Esophagus (tissue), 2 donors: ENCODE data around the gene YPEL2. TPM values are rescaled to one million over a fixed set of nuclear protein-coding genes. Genes with fewer than 3 reads are reported as not detected.

Experiments
- H3K27ac ChIP-seq, 2 donors: one replicate each; pipeline ENCODE4 v1.5.1; 2013; ENCODE audit warnings: low read depth in 2 of 2, mild to moderate bottlenecking in 2 of 2, inconsistent platforms in 1 of 2, low read length in 1 of 2, moderate library complexity in 1 of 2
- H3K27me3 ChIP-seq, 2 donors: one replicate each; pipeline ENCODE4 v1.6.1; 2013; ENCODE audit warnings: low read length in 2 of 2, control low read depth in 1 of 2, mild to moderate bottlenecking in 1 of 2; ENCODE audit not compliant: insufficient read depth in 2 of 2, control insufficient read depth in 1 of 2
- H3K36me3 ChIP-seq, 2 donors: one replicate each; pipeline ENCODE4 v1.6.1; 2013; ENCODE audit warnings: low read length in 1 of 2; ENCODE audit not compliant: control insufficient read depth in 2 of 2, insufficient read depth in 2 of 2
- H3K4me1 ChIP-seq, 2 donors: one replicate each; pipeline ENCODE4 v1.6.1; 2013; ENCODE audit warnings: low read length in 1 of 2; ENCODE audit not compliant: control insufficient read depth in 2 of 2, insufficient read depth in 2 of 2
- H3K4me3 ChIP-seq, 2 donors: one replicate each; pipeline ENCODE4 v1.5.1; 2013; ENCODE audit warnings: low read length in 2 of 2, mild to moderate bottlenecking in 2 of 2, low read depth in 1 of 2, moderate library complexity in 1 of 2
- H3K9me3 ChIP-seq, 2 donors: one replicate each; pipeline ENCODE4 v1.6.1; 2013; ENCODE audit warnings: mild to moderate bottlenecking in 2 of 2, low read depth in 1 of 2, low read length in 1 of 2, moderate library complexity in 1 of 2; ENCODE audit not compliant: control insufficient read depth in 2 of 2, insufficient read depth in 1 of 2
- WGBS, 2 donors: extraction: QIAGEN DNeasy Blood & Tissue Kit; methylation state at CpG; one replicate each; pipeline ENCODE4 v1.1.7; 2013; 5-methylcytosine and 5-hydroxymethylcytosine counted together
- polyA plus RNA-seq, 2 donors: library from polyadenylated mRNA; stranded (reverse); fragments of 200-250 nt; gene quantifications; one replicate each; pipeline ENCODE4 v1.2.3, GENCODE V29; 2013
- donor health status: healthy with polysubstance abuse.
- donor health status: Bipolar disorder and iron deficiency.

YPEL2 gene
- polyA plus RNA-seq, 2 donors: 3.2 to 4.5 TPM

DNA sequence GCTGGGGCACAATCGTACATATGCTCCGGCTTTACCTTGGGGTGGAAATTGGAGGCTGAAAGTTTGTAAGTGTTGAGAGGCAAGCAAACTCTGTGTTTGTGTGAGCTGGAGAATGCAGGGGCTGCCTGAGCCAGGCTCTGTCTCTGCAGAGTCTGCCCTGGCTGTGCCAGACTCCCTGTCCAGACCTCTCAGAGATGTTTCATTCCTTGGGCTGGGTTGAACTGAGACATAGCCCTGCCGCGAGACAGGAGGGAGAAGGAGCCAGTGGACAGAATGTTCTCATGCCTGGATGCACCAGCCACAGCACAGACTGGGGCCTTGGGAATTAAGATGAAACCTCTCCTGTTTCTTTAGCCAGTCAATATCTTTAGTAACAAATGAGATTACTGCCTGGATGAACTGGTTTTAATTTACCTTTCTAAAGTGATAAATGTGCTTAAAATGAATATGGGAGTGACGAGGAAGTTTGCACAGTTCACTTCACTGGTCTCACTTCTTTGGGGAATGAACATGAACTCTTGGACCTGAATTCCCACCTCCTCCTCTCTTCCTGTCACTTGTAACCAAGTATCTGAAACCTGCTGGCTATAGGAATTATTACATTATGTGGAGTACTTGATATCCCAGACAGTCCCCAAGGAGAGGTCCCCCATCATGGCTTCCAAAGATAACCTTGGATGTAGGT lies 40.1 kb downstream of the YPEL2 start:
- Histone ChIP-seq H3K4me3 (no peak overlapping the region), H3K27me3 (no peaks in the 10 kb centered on the region), H3K27ac (peak overlapping the region; percentile 82 to 86), H3K4me1 (peaks cover 2 to 17% of the 10 kb centered on the region in 2 donors), H3K36me3 (no peaks in the 10 kb centered on the region), H3K9me3 (no peaks in the 10 kb centered on the region)
- WGBS, 2 donors: 48 to 51% methylated on average over 5 of the region's 5 CpGs

DNA sequence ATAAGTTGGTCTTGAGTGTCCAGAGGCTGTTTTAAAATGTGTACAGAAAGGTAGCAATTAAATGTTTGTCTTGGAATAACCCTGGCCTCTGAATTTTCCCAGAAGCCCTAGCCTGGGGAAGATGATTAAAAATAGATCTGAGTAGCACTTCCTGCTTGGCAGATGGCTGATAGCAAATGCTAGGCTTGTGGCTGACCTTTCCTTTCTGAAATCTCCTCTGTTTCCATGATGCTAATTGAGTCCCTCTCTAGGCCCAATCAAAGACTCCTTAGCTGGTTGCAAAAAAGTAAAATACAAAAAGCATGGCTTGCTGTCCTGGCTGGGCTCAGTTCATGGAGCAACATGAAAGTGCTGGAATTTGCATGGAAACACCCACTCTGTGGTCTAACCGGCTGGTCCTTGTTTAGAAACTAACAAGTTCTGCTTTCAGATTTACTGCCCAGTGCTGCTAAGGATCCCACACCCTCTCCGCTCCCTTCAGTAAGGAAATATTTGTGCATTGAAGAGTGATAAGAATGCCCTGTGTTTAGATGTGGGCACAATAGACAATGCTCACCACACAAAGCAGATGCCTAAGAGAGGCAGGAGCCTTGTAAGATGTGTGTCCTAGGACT lies 40.8 kb downstream of the YPEL2 start:
- Histone ChIP-seq H3K9me3 (no peaks in the 10 kb centered on the region), H3K4me1 (peaks cover 2 to 17% of the 10 kb centered on the region in 2 donors), H3K36me3 (no peaks in the 10 kb centered on the region), H3K27me3 (no peaks in the 10 kb centered on the region), H3K27ac (peak overlapping the region; percentile 82 to 86), H3K4me3 (no peak overlapping the region)
- WGBS, 2 donors: 27 to 30% methylated on average over 2 of the region's 2 CpGs

DNA sequence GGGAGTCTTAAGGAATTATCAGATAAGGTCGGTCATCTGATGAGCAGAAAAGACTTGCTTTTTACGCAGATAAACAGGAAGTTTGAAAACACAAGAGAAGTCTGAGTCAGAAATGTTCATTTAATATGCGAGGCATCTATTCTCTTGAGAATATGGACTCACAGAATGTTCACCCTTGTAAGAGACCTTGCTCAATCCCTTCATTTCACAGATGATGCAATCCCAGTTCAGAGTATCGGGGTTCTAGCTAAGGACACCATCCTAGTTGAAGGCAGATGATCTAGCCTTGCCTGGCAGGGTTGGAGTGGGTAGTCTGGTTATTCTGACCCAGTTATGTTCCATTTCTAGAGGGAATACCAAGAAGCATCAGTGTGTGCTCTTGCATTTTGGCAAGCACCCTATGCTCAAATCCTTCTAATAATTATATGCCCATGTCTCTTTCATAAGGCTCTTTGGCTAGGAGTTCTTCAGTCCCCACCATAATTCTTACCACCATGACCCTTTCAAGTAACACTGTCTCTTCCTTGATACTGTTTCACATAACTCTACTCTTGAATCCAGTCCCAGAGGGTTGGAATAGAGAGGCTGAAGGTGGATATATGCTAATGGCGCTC lies 42.5 kb downstream of the YPEL2 start:
- peaks cover 4 to 21% of the 10 kb centered on the region in 2 donors for H3K4me1 ChIP-seq
- WGBS, 2 donors: 63 to 66% methylated on average over 5 of the region's 5 CpGs

DNA sequence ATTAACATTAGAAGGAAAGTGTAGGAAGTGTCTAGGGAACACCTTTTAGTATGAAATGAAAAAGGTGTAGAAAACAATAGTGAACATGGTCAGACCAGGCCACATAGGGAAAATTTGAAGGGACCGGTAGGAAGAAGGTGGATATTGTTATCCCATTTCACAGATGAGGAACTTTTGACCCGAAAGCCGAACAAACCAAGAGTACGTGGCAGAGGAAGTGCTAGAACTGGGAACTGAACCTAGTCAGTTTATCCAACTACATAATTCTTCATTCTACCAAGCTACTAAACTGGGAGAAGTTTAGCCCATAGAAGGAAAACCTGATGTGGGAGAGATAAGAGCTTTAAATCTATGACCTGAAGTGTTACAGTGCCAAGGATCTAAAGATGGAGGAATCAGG lies 43.2 kb downstream of the YPEL2 start:
- WGBS, 2 donors: 87 to 93% methylated on average over 4 of the region's 4 CpGs
- Histone ChIP-seq H3K9me3 (no peaks in the 10 kb centered on the region), H3K4me1 (peaks cover 4 to 21% of the 10 kb centered on the region in 2 donors), H3K27ac (peak overlapping the region in 1 of 2 donors; percentile 68), H3K36me3 (no peaks in the 10 kb centered on the region), H3K4me3 (no peak overlapping the region), H3K27me3 (no peaks in the 10 kb centered on the region)

More for the DNA sequence above, 42.5 kb downstream of the YPEL2 start:
- H3K9me3 ChIP-seq: no peaks in the 10 kb centered on the region
- H3K27me3 ChIP-seq: no peaks in the 10 kb centered on the region
- no peaks in the 10 kb centered on the region for H3K36me3 ChIP-seq
- peak overlapping the region; percentile 59 to 86 for H3K27ac ChIP-seq
- H3K4me3 ChIP-seq: no peak overlapping the region

DNA sequence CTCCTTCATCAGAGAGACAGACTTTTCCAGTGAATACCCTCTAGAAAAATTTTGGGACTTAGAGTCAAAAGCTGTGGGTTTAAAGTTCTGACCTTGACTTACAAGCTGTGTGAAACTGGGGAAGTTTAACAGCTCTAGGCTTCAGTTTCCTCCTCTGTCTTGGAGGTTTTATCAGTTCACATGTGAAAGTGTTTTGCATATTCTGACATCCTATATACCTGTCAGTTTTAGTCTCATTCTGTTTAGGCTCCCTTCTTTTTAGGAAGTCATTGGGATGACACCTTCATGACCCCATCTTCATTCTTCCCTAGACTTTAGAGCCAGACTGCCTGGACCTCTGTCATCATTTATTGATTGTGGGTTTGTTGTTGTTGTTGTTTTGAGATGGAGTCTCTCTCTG lies 44.4 kb downstream of the YPEL2 start:
- Histone ChIP-seq H3K36me3 (no peaks in the 10 kb centered on the region), H3K4me1 (peaks cover 4 to 15% of the 10 kb centered on the region in 2 donors), H3K9me3 (no peaks in the 10 kb centered on the region), H3K27me3 (no peaks in the 10 kb centered on the region), H3K27ac (no peak overlapping the region), H3K4me3 (no peak overlapping the region)

DNA sequence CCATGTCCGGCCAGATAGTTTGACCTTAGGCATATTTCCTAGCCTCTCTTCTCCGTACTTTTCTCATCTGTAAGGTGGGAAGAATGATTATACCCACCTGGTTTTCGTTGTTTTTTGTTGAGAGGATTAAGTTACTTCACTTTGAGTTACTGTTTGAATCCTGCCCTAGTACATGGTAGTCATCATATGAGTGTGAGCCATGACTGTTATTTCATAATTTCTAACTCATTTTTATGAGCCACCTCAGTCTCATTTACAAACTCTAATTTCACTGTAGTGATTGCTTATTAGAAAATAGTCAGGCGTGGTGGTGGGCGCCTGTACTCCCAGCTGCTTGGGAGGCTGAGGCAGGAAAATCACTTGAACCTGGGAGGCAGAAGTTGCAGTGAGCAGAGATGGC lies 45.1 kb downstream of the YPEL2 start:
- no peaks in the 10 kb centered on the region for H3K9me3 ChIP-seq
- 95 to 97% methylated on average over 5 of the region's 5 CpGs for WGBS, 2 donors
- no peaks in the 10 kb centered on the region for H3K27me3 ChIP-seq
- H3K4me3 ChIP-seq: no peak overlapping the region
- no peak overlapping the region for H3K27ac ChIP-seq
- peaks cover 4 to 11% of the 10 kb centered on the region in 2 donors for H3K4me1 ChIP-seq
- H3K36me3 ChIP-seq: no peaks in the 10 kb centered on the region

DNA sequence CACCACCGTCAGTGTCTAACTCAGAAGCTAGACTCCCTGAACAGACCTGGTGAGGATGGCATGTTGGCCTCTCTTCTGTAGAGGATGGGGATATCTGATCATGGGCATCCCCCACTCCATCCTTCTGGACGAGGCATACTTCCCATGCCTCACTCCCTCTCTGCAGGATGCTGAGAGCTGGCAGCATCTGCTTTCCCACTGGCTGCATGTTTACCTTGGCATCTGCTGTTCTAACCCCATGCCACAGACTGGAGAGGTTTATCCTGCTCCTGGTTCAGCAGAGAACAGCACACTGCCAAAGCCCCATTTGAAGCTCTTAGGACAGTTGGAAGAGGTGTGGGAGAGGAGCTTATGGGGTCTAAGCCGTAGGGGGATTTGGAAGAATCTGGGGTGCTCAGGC lies 46.0 kb downstream of the YPEL2 start:
- H3K4me1 ChIP-seq: peaks cover 10% of the 10 kb centered on the region in 2 donors
- no peaks in the 10 kb centered on the region for H3K9me3 ChIP-seq
- WGBS, 2 donors: 62 to 71% methylated on average over 3 of the region's 3 CpGs
- no peaks in the 10 kb centered on the region for H3K27me3 ChIP-seq
- H3K36me3 ChIP-seq: no peaks in the 10 kb centered on the region
- H3K4me3 ChIP-seq: no peak overlapping the region
- H3K27ac ChIP-seq: peak overlapping the region in 1 of 2 donors; percentile 51

DNA sequence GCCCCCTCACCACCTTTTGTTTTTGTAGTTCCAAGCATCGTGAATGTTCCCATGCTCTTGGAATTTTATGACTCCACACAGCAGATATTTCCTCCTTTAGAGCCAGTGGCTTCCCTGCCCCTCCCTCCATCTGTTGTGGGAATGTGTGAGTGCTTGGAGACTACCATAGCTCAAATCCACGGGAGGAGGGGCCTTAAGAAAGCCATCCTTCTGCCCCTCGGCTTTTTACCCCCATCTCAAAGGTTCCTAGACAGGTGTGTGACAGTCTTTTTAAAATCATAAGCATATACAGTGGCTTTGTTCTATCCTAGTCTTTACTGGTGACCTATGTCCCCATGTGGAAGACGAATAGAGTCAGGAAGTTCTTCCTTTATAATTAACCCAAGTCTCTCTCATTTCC lies 47.2 kb downstream of the YPEL2 start:
- no peaks in the 10 kb centered on the region for H3K36me3 ChIP-seq
- no peaks in the 10 kb centered on the region for H3K27me3 ChIP-seq
- H3K9me3 ChIP-seq: no peaks in the 10 kb centered on the region
- peaks cover 6 to 7% of the 10 kb centered on the region in 2 donors for H3K4me1 ChIP-seq
- peak overlapping the region in 1 of 2 donors; percentile 37 for H3K27ac ChIP-seq
- WGBS, 2 donors: 59 to 62% methylated on average over 4 of the region's 4 CpGs
- H3K4me3 ChIP-seq: no peak overlapping the region

DNA sequence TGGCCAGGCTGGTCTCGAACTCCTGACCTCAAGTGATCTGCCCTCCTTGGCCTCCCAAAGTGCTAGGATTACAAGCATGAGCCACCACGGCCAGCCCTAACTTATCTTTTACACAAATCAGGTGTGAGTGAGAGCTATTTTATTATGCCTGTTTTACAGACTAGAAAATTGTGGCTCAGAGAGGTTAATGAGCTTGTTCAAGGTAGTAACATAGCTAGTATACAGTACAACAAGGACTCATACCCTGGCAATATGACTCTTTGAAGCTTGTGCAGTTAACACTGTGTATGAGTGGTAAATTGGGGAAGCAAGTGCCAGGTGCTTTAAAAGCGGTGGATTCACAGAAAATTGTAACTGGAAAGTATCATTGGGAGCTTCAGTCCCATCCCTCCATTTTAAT lies 49.0 kb downstream of the YPEL2 start:
- Histone ChIP-seq H3K4me1 (peaks cover 6 to 7% of the 10 kb centered on the region in 2 donors), H3K36me3 (no peaks in the 10 kb centered on the region), H3K4me3 (no peak overlapping the region), H3K9me3 (no peaks in the 10 kb centered on the region), H3K27ac (no peak overlapping the region), H3K27me3 (no peaks in the 10 kb centered on the region)
- WGBS, 2 donors: 91 to 92% methylated on average over 3 of the region's 3 CpGs
